Erythroblast (primary cell): ENCODE results near the gene CLDND1.

Experiments used
- GATA1 ChIP-seq: IDR thresholded peaks from 2 replicates; pipeline ENCODE4 v1.6.1; 2011; ENCODE audit warnings: low read depth, mild to moderate bottlenecking, control low read depth, low read length, moderate library complexity
- POLR2A ChIP-seq: IDR thresholded peaks from 2 replicates; pipeline ENCODE4 v1.6.1; 2011; ENCODE audit warnings: mild to moderate bottlenecking, low read length

- TF ChIP-seq POLR2A (no peak), GATA1 (no peak)
These were observed 18.2 kb downstream of the CLDND1 start for GRCh38 chr3:98504539-98504938.
